Natural killer cell (primary cell): Measurements from ENCODE around the gene ITFG1. TPM values are rescaled to one million over a fixed set of nuclear protein-coding genes. Genes with fewer than 3 reads are reported as not detected.
A peak's percentile ranks its signal among the peaks of the same experiment; 100 is the strongest.

Experiments
- ATAC-seq, 3 donors: fragments of 150-1000 bp in 2 of 3; fragments of 200-7000 bp in 1 of 3; cut with Tn5 transposase; 1 replicate in 1 of 3; 2 replicates in 2 of 3; pipeline ENCODE4 v1.10.0; 2021; ENCODE audit warnings: mild to moderate bottlenecking in 2 of 3, moderate library complexity in 2 of 3
- DNase-seq, 2 donors: peaks; one replicate each; pipeline versions ENCODE4 v3.0.0 to v3.0.0-alpha.2; 2013 to 2021; ENCODE audit warnings: mixed read lengths in 1 of 2
- H3K27ac ChIP-seq: one replicate; pipeline ENCODE4 v1.5.1; 2013; ENCODE audit warnings: mild to moderate bottlenecking, low read length
- H3K27me3 ChIP-seq: one replicate; pipeline ENCODE4 v1.6.1; 2013; ENCODE audit warnings: low read length; ENCODE audit not compliant: control insufficient read depth, insufficient read depth
- H3K36me3 ChIP-seq: one replicate; pipeline ENCODE4 v1.6.1; 2013; ENCODE audit warnings: low read length; ENCODE audit not compliant: control insufficient read depth, insufficient read depth
- H3K4me1 ChIP-seq: one replicate; pipeline ENCODE4 v1.6.1; 2013; ENCODE audit warnings: low read length; ENCODE audit not compliant: control insufficient read depth, insufficient read depth
- H3K4me3 ChIP-seq: one replicate; pipeline ENCODE4 v1.5.1; 2013; ENCODE audit warnings: low read length
- H3K9me3 ChIP-seq: one replicate; pipeline ENCODE4 v1.6.1; 2013; ENCODE audit warnings: low read length; ENCODE audit not compliant: control insufficient read depth, insufficient read depth
- H3K27ac Mint-ChIP-seq, 2 donors: one replicate each; pipeline ENCODE4 v1.8.0; 2022; ENCODE audit warnings: mild to moderate bottlenecking in 2 of 2, mixed read lengths in 2 of 2, moderate library complexity in 1 of 2
- H3K27me3 Mint-ChIP-seq, 2 donors: one replicate each; pipeline ENCODE4 v1.8.0; 2022; ENCODE audit warnings: low read depth in 2 of 2, mixed read lengths in 2 of 2
- H3K36me3 Mint-ChIP-seq: one replicate; pipeline ENCODE4 v1.8.0; 2022; ENCODE audit warnings: mixed read lengths
- H3K4me1 Mint-ChIP-seq, 2 donors: one replicate each; pipeline ENCODE4 v1.8.0; 2022; ENCODE audit warnings: mixed read lengths in 2 of 2
- H3K4me3 Mint-ChIP-seq: one replicate; pipeline ENCODE4 v1.8.0; 2022; ENCODE audit warnings: mild to moderate bottlenecking, moderate library complexity, mixed read lengths
- H3K9me3 Mint-ChIP-seq, 2 donors: one replicate each; pipeline ENCODE4 v1.8.0; 2022; ENCODE audit warnings: mixed read lengths in 2 of 2
- CTCF ChIP-seq: fragments of 200-600 bp; IDR thresholded peaks from one replicate; pipeline ENCODE4 v1.8.0; 2022; ENCODE audit warnings: antibody characterized with exemption
- WGBS: methylation state at CpG from one replicate; pipeline ENCODE4 v1.1.7; 2013; ENCODE audit warnings: missing lambda C conversion rate; ENCODE audit not compliant: insufficient coverage; 5-methylcytosine and 5-hydroxymethylcytosine counted together
- intact Hi-C: fragments of 100-400 bp; cut with micrococcal nuclease; formaldehyde crosslinking; loops from one replicate; pipeline ENCODE4 v1.14.2; 2022
- total RNA-seq, 4 donors: library from RNA; stranded (reverse); fragments of 120-200 nt in 1 of 4; gene quantifications; one replicate each; pipeline versions ENCODE4 v1.2.3 to v1.2.4, GENCODE V29; 2013 to 2022

ITFG1 gene
- total RNA-seq, 3 donors from 2014 or later (not counting 1 experiment from before 2014, with no cell fraction given) = 30.4 to 44.1 (median 38.2) TPM

GRCh38 chr16:47467501-47467900 lies 6.6 kb upstream of the ITFG1 start:
- no peaks in the 10 kb centered on the region for H3K36me3 Mint-ChIP-seq
- Histone ChIP-seq H3K27ac (no peak overlapping the region), H3K4me1 (peaks cover under 1% of the 10 kb centered on the region), H3K36me3 (peaks cover 4% of the 10 kb centered on the region), H3K4me3 (no peak overlapping the region), H3K27me3 (no peaks in the 10 kb centered on the region), H3K9me3 (no peaks in the 10 kb centered on the region)
- ATAC-seq (no peak), DNase-seq (no peak)
- 100% methylated on average over 2 of the region's 2 CpGs for WGBS
- H3K4me3 Mint-ChIP-seq = no peak overlapping the region
- no peak overlapping the region for H3K27ac Mint-ChIP-seq
- H3K27me3 Mint-ChIP-seq = no peaks in the 10 kb centered on the region
- no peaks in the 10 kb centered on the region for H3K9me3 Mint-ChIP-seq
- intact Hi-C loops = no loop called here
- H3K4me1 Mint-ChIP-seq = peaks cover 42 to 44% of the 10 kb centered on the region in 2 donors
- no peak for TF ChIP-seq CTCF

GRCh38 chr16:47465919-47466630 lies 5.2 kb upstream of the ITFG1 start:
- no peak for ATAC-seq
- H3K4me1 ChIP-seq = peaks cover 10% of the 10 kb centered on the region
- no peak overlapping the region for H3K4me3 ChIP-seq
- Mint-ChIP-seq H3K4me3 (no peak overlapping the region), H3K9me3 (no peaks in the 10 kb centered on the region), H3K36me3 (no peaks in the 10 kb centered on the region), H3K4me1 (peaks cover 50 to 52% of the 10 kb centered on the region in 2 donors), H3K27ac (no peak overlapping the region), H3K27me3 (no peaks in the 10 kb centered on the region)
- H3K9me3 ChIP-seq = no peaks in the 10 kb centered on the region
- peaks cover 4% of the 10 kb centered on the region for H3K36me3 ChIP-seq
- DNase-seq = no peak
- intact Hi-C loops = no loop called here
- 100% methylated on average over 2 of the region's 2 CpGs for WGBS
- H3K27ac ChIP-seq = no peak overlapping the region
- no peaks in the 10 kb centered on the region for H3K27me3 ChIP-seq
- TF ChIP-seq CTCF = no peak

GRCh38 chr16:47463771-47464624 lies 3.1 kb upstream of the ITFG1 start:
- H3K27ac ChIP-seq = no peak overlapping the region
- TF ChIP-seq CTCF = no peak
- DNase-seq (no peak), ATAC-seq (no peak)
- H3K4me1 Mint-ChIP-seq = peaks cover 53 to 58% of the 10 kb centered on the region in 2 donors
- peaks cover 22% of the 10 kb centered on the region for H3K4me1 ChIP-seq
- no peaks in the 10 kb centered on the region for H3K9me3 Mint-ChIP-seq
- H3K4me3 Mint-ChIP-seq = peak overlapping the region; percentile 7
- 87% methylated on average over 11 of the region's 11 CpGs for WGBS
- H3K27me3 Mint-ChIP-seq = no peaks in the 10 kb centered on the region
- H3K9me3 ChIP-seq = no peaks in the 10 kb centered on the region
- intact Hi-C loops = no loop called here
- peaks cover 4% of the 10 kb centered on the region for H3K36me3 ChIP-seq
- no peak overlapping the region for H3K4me3 ChIP-seq
- peak overlapping the region in 1 of 2 donors; percentile 27 for H3K27ac Mint-ChIP-seq
- H3K27me3 ChIP-seq = no peaks in the 10 kb centered on the region
- no peaks in the 10 kb centered on the region for H3K36me3 Mint-ChIP-seq
